H4 (cell line): ENCODE data around the gene ZNF709. TPM values are rescaled to one million over a fixed set of nuclear protein-coding genes. Genes with fewer than 3 reads are reported as not detected.
A peak's percentile ranks its signal among the peaks of the same experiment; 100 is the strongest.
"Not testable (repeated sequence)": the region's sequence is repeated elsewhere in the genome, so short reads cannot be mapped to it uniquely, and the experiment has no call there.

Source experiments
- DNase-seq: peaks from one replicate; pipeline ENCODE4 v3.0.0-alpha.2; 2015; ENCODE audit warnings: low spot score
- total RNA-seq: library from RNA; depleted of rRNA; stranded (reverse); fragments of >200 nt; shearing (Covaris generic); gene quantifications from 2 replicates; pipeline ENCODE4 v1.2.3, GENCODE V29; 2014; rRNA removed

Gene ZNF709
- total RNA-seq, 1 experiment from 2014 or later = 0.81 TPM

DNA sequence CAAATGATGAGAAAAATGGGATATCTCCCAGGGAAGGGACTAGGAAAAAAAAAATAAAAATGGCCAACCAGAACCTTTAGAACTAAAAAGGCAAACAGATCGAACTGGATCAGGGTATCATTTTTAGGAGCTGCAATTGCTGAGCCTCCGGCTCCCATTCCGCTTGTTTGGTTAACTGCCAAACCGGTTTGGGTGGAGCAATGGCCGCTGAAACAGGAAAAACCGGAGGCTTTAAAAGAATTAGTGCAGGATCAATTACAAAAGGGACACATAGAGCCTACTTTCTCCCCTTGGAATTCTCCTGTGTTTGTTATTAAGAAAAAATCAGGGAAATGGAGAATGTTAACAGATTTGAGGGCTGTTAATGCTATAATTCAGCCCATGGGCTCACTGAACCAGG is 31.1 kb downstream of the ZNF709 start:
- no peak for DNase-seq

DNA sequence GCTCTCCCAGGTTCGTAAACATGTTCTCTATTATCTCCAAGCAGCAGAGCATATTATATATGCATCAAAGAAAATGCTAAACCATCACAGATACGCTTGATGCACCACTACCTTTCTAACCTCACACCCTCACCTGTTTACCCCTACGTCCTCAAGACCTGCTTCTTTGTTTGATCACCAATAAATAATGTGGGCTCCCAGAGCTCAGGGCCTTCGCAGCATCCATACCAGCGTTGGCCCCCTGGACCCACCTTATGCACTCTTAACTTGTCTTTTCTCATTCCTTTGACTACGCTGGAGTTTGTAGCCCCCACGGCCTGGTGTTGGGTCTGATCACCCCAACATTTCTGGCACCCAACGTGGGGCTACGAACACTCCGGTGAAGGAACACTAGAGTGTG is 33.8 kb downstream of the ZNF709 start:
- DNase-seq = no peak

GRCh38 chr19:12448808-12449207 is 35.8 kb downstream of the ZNF709 start:
- DNase-seq = no peak

- DNase-seq = peak; percentile 94
These were observed 43.9 kb downstream of the ZNF709 start, which contains the start of gene ZNF443 for GRCh38 chr19:12440541-12441316. Gene ZNF443 (minus strand): TSS chr19:12441021. CDS start chr19:12440914, 107 bp downstream.

DNA sequence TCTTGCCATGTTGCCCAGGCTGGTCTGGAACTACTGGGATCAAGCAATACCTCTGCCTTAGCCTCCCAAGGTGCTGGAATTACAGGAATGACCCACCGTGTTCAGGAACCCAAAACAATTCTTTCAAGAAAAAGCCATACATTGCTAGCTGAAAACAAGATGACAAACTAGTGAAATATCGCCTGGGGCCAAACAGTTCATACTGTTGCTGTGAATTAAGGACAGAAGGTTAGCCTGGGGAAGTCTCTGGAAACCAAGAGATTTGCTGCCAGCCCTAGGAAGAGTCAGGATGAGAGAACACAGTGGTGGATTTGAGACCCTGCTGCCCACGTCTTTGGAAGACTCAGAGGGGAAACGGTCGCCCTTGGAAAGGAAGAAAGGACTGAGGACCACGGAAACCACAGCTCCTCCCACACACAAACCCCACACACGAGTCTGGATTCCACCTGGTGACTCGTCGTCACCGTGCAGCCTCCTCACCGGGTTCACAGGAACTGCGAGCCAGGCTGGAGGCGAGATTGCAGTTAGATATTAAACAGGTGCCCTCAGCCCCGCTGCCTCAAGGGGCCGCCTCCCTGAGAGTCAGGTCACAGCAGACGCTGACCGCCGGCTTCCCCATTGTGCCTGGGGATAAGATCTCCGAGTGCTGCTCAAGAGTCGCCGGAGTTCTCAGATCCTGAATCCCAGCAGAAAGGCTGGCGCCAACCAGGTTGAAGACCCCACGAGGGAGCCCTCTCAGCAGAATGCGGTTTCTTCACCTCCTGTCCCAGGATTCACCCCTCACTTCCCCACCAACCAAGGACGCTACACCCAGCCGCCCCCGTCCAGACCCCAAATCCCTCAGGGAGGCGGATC is 44.7 kb downstream of the ZNF709 start:
- not testable (repeated sequence) for DNase-seq

DNA sequence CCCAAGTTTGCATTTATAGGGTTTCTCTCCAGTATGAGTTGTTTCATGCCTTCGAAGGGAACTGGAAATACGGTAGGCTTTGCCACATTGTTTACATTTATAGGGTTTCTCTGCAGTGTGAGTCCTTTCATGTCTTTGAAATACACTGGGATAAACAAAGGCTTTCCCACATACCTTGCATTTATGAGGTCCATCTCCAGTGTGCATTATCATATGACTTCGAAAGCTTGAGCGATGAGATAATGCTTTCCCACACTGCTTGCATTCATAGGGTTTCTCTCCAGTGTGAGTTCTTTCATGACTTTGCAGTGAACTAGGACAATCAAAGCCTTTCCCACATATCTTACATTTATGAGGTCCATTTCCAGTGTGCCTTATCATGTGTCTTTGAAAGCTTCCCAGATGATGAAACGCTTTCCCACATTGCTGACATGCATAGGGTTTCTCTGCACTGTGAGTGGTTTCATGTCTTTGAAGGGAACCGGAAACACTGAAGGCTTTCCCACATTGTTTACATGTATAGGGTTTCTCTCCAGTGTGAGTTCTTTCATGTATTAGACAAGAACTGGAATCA is 53.8 kb downstream of the ZNF709 start:
- DNase-seq = not testable (repeated sequence)

- DNase-seq = no peak
These were observed 58.7 kb downstream of the ZNF709 start for GRCh38 chr19:12425888-12426274.

- no peak for DNase-seq
These were observed 59.3 kb downstream of the ZNF709 start for GRCh38 chr19:12425236-12425887.

GRCh38 chr19:12417273-12417672 is 67.3 kb downstream of the ZNF709 start:
- not testable (repeated sequence) for DNase-seq

- DNase-seq = no peak
These were observed 72.7 kb downstream of the ZNF709 start for GRCh38 chr19:12411893-12412292.

Other genes with a start within 250 kb of the ZNF709 start
- gene ZNF44, start 189.9 kb downstream of the ZNF709 start, total RNA-seq = 3.3 and 6.5 TPM in 2 replicates
- 0.29 and 3.4 TPM in 2 replicates for gene ZNF563, start 151.2 kb downstream of the ZNF709 start, total RNA-seq
- gene ZNF442, start 119.1 kb downstream of the ZNF709 start, total RNA-seq = 0.72 and 5.2 TPM in 2 replicates
- gene ZNF799, start 83.5 kb downstream of the ZNF709 start, total RNA-seq = 1.6 and 1.8 TPM in 2 replicates
- gene ZNF443, start 43.8 kb downstream of the ZNF709 start, total RNA-seq = 2.1 and 3.1 TPM in 2 replicates
- 4.1 and 5.3 TPM in 2 replicates for gene ZNF564, start 66.7 kb upstream of the ZNF709 start, total RNA-seq
- 2.6 and 5.7 TPM in 2 replicates for gene ZNF490, start 126.0 kb upstream of the ZNF709 start, total RNA-seq
- 8.1 and 8.5 TPM in 2 replicates for gene ZNF791, start 126.1 kb upstream of the ZNF709 start, total RNA-seq
- 34.2 and 53.4 TPM in 2 replicates for gene MAN2B1, start 181.9 kb upstream of the ZNF709 start, total RNA-seq
- gene WDR83, start 182.0 kb upstream of the ZNF709 start, total RNA-seq = 12.8 and 13.7 TPM in 2 replicates
- 65.1 and 100 TPM in 2 replicates for gene DHPS, start 197.1 kb upstream of the ZNF709 start, total RNA-seq
- gene GNG14, start 203.2 kb upstream of the ZNF709 start, total RNA-seq = not detected in 2 replicates
- gene FBXW9, start 211.8 kb upstream of the ZNF709 start, total RNA-seq = 6.4 and 12.7 TPM in 2 replicates
- 30.1 and 33.0 TPM in 2 replicates for gene TNPO2, start 239.1 kb upstream of the ZNF709 start, total RNA-seq
- 238 and 271 TPM in 2 replicates for gene TRIR, start 249.9 kb upstream of the ZNF709 start, total RNA-seq